Sciatic nerve (tissue), 2 donors: ENCODE results near the gene PARD3. TPM values are rescaled to one million over a fixed set of nuclear protein-coding genes. Genes with fewer than 3 reads are reported as not detected.
A peak's percentile ranks its signal among the peaks of the same experiment; 100 is the strongest.

Experiments used
- ATAC-seq: fragments of 200-7000 bp; cut with Tn5 transposase; one replicate; pipeline ENCODE4 v1.9.1; 2020; ENCODE audit warnings: mild to moderate bottlenecking, moderate library complexity
- DNase-seq: peaks from one replicate; pipeline ENCODE4 v3.0.0-alpha.2; 2020; ENCODE audit warnings: low spot score
- intact Hi-C: fragments of 100-400 bp; cut with DNase I; formaldehyde crosslinking; loops from one replicate; pipeline ENCODE4 v1.14.2; 2022
- total RNA-seq: library from RNA; stranded (reverse); fragmentation: NEBNext Ultra II Directional; extraction: Animal tissue kit (Norgen Biotek cat#: 25700); gene quantifications from one replicate; pipeline ENCODE4 v1.2.1, GENCODE V29; 2021
- donor health status: DM: no; HTN: no; CAD: no.
- donor health status: DM: no; HTN: no; CAD: no.

The PARD3 gene
- total RNA-seq, 1 donor from 2014 or later: 46.1 TPM

DNA sequence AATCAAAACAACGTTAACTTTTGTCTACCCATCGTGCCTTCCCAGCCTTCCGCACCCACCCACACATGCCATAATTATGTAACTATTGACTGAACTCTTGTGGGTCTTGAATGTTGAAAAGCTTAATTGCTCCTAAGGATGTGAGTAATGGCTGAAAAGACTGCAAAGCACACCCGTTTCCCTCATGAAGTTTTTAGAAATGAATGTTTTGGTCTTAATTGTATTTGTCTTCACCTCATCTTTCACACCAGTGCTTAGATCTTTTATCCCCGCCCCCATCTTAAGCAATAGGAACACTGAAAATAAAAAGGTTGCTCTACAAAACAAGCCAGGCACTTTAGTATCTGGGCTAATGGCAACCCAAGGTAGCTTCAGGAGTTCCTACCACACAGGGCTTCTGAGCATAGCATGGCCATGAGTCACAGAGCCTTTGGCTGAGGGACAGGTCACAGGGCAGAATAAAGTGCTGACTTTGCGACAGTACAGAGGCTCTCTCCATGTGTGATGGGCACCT, 690.5 kb downstream of the PARD3 start:
- intact Hi-C loops: no loop called here
- ATAC-seq: peak; percentile 25
- DNase-seq: no peak

GRCh38 chr10:34121781-34122622, 693.1 kb downstream of the PARD3 start:
- intact Hi-C loops: no loop called here
- ATAC-seq (no peak), DNase-seq (no peak)

- no peak for ATAC-seq
- intact Hi-C loops: no loop called here
- no peak for DNase-seq
Observed at GRCh38 chr10:34121125-34121753, 693.9 kb downstream of the PARD3 start.

DNA sequence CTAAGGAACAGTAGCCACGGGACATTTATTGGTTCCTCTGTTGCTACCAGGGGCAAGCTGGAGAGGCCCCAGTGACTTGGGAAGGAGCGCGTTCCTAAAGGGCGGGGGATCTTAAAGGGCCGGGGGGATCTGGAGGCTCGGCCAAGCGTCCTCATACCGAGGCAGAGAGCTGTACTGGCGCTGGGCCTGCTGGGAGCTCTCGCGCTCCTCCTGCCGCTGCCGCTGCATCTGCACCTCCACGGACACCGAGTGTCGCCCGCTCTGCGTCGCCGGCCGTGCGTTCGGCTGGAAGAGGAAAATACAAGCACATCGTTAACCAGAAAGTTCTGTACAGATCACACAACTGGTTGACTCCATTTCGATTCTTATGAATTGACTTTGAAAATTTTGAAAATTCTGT, 695.6 kb downstream of the PARD3 start:
- intact Hi-C loops: no loop called here
- no peak for DNase-seq
- no peak for ATAC-seq

- ATAC-seq: peak; percentile 61
- intact Hi-C loops: no loop called here
- DNase-seq: no peak
Observed at GRCh38 chr10:34116681-34117271, 698.3 kb downstream of the PARD3 start.

DNA sequence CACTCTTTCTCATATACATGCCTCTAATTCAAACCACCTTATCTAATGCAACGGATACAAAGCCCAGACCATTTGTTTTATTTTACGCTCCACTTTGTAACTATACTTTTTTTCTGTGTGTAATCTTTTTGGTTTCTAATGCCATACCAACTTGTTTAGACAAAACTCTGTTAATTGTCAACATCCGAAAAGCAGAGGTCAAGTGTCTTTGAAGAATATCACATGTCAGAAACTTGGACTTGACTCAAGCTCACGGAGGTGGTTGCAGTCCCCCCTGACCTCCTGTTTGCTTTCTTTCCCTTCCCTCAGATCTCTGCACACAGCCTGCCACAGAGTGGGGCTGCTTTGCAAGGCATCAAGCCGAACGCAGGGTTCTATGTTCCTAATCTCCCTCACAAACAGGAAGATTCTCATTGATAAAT, 698.9 kb downstream of the PARD3 start:
- peak; percentile 80 for ATAC-seq
- intact Hi-C loops: no loop called here
- no peak for DNase-seq

GRCh38 chr10:34114914-34115313, 700.2 kb downstream of the PARD3 start:
- intact Hi-C loops: no loop called here
- DNase-seq: no peak
- ATAC-seq: no peak

- ATAC-seq (no peak), DNase-seq (no peak)
- intact Hi-C loops: no loop called here
Observed at GRCh38 chr10:34113504-34114225, 701.4 kb downstream of the PARD3 start.

- ATAC-seq: no peak
Observed at GRCh38 chr10:34112171-34112782, 702.8 kb downstream of the PARD3 start.

GRCh38 chr10:34111179-34111578, 703.9 kb downstream of the PARD3 start:
- intact Hi-C loops: no loop called here
- ATAC-seq: no peak
- no peak for DNase-seq

More at GRCh38 chr10:34112171-34112782, 702.8 kb downstream of the PARD3 start:
- no peak for DNase-seq
- intact Hi-C loops: no loop called here

DNA sequence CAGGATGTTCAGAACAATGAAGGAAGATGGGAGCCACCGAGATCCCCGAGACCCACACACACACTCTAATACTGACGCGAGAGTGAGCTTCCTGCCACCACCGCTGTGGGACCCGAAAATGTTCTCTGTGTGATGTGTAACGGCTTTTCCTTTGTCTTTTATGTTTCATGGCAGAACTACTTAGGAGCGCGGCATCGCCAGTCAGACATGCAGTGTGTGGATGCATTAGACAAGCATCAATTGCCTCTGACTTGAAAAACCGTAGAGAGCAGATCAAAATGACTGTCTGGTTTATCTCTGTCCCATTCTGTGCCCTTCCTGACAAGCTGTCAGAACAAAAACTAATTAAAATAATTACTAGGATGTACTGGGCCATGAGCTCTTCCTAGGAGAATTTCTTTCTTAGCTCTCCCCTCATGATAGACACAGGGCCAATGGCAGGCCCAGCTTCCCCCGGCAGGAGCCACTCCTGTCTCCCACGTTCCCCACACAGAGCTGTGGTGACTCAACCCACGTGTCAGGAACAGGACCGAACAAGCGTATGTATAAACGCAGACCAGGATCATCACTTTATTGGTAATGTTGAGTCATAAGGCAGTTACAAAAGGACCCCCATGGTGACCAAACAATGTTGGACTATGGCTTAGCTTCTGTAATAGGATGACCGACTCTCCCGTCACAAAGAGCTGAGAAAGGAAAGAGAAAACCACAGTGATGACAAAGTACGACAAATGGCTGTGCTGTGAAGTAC, 705.0 kb downstream of the PARD3 start:
- ATAC-seq: no peak
- intact Hi-C loops: no loop called here

DNA sequence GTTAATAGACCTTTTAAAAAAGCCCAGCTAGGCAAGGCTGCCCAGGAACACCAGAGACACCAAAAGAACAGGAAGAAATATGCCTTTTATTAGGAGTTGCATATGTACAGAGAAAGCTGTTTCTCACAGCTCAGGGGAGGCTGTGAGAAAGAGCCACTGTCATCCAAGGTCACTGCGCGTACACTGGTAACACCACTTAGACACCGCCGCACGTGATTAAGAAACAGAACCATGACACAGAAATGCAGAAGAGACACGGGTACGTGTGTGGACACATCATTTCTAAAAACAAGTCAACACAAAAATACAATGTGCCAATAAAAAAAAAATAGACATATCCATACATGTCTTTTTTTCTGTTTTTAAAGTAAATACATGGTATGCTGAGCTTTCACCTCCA, 705.6 kb downstream of the PARD3 start:
- intact Hi-C loops: no loop called here
- DNase-seq (no peak), ATAC-seq (no peak)

More for the DNA sequence above, 705.0 kb downstream of the PARD3 start:
- no peak for DNase-seq

GRCh38 chr10:34107626-34108516, 707.2 kb downstream of the PARD3 start:
- DNase-seq: no peak
- no peak for ATAC-seq
- intact Hi-C loops: no loop called here

DNA sequence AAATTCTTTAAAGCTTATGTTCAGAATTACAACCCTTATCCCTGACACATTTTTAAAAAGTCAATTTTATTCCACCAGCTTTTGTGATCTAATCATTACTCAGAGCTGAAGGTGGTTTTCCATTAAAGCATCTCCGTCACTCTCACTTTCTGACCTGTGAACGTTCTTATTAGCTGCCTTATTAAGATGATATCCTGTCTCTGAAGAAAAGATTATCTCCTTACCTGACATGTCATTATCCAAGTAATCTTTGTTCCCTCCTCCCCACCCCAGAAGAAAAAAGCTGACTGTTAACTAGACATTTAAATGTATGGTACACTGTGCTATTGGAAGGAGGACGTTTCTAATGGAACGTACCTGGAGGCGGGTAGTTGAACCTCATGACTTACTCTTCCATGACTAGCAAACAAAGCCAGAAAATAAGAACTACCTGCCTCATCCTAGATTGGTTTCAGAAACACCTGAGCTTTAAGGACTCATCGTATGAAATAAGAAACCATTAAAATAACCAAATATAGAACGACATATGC, 708.7 kb downstream of the PARD3 start:
- ATAC-seq: no peak
- intact Hi-C loops: no loop called here
- DNase-seq: no peak

- ATAC-seq (no peak), DNase-seq (no peak)
- intact Hi-C loops: no loop called here
Observed at GRCh38 chr10:34104829-34105572, 710.1 kb downstream of the PARD3 start.

DNA sequence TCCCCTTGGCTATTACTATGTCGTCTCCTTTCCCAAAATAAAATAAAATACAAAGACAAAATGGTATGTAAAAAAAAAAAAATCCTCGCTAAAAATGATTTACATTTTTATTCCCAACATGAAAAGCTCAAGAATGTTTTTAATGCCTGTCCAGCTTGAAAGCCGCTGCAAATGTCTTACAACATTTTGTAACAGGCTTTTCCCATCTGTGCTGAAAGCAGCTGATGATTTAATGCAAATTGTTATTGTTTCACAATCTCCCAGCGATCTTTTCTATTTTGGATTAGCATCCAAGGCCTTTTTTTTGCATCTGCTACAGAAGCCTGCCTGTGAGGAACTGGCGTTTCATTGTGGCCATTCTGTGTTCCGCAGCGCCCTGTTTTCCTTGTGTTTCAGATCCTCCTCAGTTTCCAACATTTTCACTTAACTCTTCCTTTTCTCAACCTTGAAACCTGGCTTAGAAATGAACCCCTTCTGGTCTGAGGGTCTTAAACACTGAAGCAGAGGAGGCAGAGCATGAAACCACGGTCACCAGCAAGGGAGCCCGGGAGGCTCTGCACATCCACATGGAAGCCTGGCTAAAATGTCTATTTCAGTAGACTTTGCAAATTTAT, 712.1 kb downstream of the PARD3 start:
- ATAC-seq (peak; percentile 78), DNase-seq (no peak)
- intact Hi-C loops: no loop called here
